Ovary (tissue), 9 donors: ENCODE data around the gene TCL1A. TPM values are rescaled to one million over a fixed set of nuclear protein-coding genes. Genes with fewer than 3 reads are reported as not detected.

ENCODE experiments used
- DNase-seq, 5 donors: peaks; one replicate each; pipeline ENCODE4 v3.0.0-alpha.2; 2019 to 2020
- H3K27ac ChIP-seq, 2 donors: fragments of 200-600 bp; one replicate each; pipeline versions ENCODE4 v1.5.1 to v1.8.0; 2019 to 2022
- H3K27me3 ChIP-seq: fragments of 200-600 bp; one replicate; pipeline ENCODE4 v1.8.0; 2022
- H3K36me3 ChIP-seq: fragments of 200-600 bp; sonication (generic); one replicate; pipeline ENCODE4 v1.5.1; 2019
- H3K4me1 ChIP-seq: one replicate; pipeline ENCODE4 v1.8.1; 2013; ENCODE audit warnings: mild to moderate bottlenecking, moderate library complexity; ENCODE audit not compliant: insufficient read depth
- H3K4me3 ChIP-seq: fragments of 200-600 bp; sonication (generic); one replicate; pipeline ENCODE4 v1.5.1; 2017
- H3K9me3 ChIP-seq, 2 donors: fragments of 200-600 bp in 1 of 2; sonication (generic) in 1 of 2; one replicate each; pipeline versions ENCODE4 v1.5.1 to v1.8.1; 2013 to 2019; ENCODE audit warnings: mild to moderate bottlenecking in 1 of 2, moderate library complexity in 1 of 2
- EP300 ChIP-seq: sonication (generic); formaldehyde crosslinking; IDR thresholded peaks from one replicate; pipeline ENCODE4 v1.6.1; 2017; ENCODE audit warnings: antibody characterized with exemption
- POLR2A ChIP-seq: fragments of 450-650 bp; IDR thresholded peaks from one replicate; pipeline ENCODE4 v1.6.1; 2017; ENCODE audit warnings: antibody characterized with exemption, mild to moderate bottlenecking, moderate library complexity
- WGBS, 3 donors: extraction: QIAGEN DNeasy Blood & Tissue Kit in 1 of 3; methylation state at CpG; one replicate each; pipeline versions ENCODE4 v1.1.5 to v1.1.7; 2013 to 2017; 5-methylcytosine and 5-hydroxymethylcytosine counted together
- intact Hi-C, 4 donors: fragments of 100-400 bp; cut with DNase I; formaldehyde crosslinking; loops; one replicate each; pipeline versions ENCODE4 v1.11.0 to v1.15.1; 2022 to 2023
- polyA plus RNA-seq, 2 donors: library from polyadenylated mRNA; stranded (reverse); fragments of 200-250 nt in 1 of 2; fragments of 350-450 nt in 1 of 2; fragmentation: Illumina TruSeq in 1 of 2; extraction: RNeasy Lipid Tissue Mini Kit (QIAGEN cat#74804) in 1 of 2; gene quantifications; one replicate each; pipeline ENCODE4 v1.2.3, GENCODE V29; 2013 to 2014
- total RNA-seq, 7 donors: library from RNA; depleted of rRNA in 2 of 7; stranded (reverse); fragments of >200 nt in 2 of 7; fragmentation: NEBNext Ultra II Directional in 3 of 7; extraction: Animal tissue kit (Norgen Biotek cat#: 25700) in 3 of 7; gene quantifications; one replicate each; pipeline versions ENCODE4 v1.1.0 to v1.2.4, GENCODE V29; 2016 to 2023
- TF ChIP-seq, protein P1 (sequence below), 3 donors: fragments of 450-650 bp in 2 of 3; fragments of 200-600 bp in 1 of 3; IDR thresholded peaks; one replicate each; pipeline versions ENCODE4 v1.5.1 to v1.8.0; 2016 to 2022; ENCODE audit warnings: antibody characterized with exemption in 3 of 3, mild to moderate bottlenecking in 1 of 3
- donor health status: DM: no; HTN: no; CAD: no; lungs with moderate emphysema.
- donor health status: DM: no; HTN: no; CAD: no.
- donor health status: Bipolar disorder and iron deficiency.
- donor health status: DM: yes; HTN: yes; CAD: no.
- donor health status: DM: no; HTN: no; CAD: no.
- donor health status: DM: yes; HTN: yes; CAD: no.

Gene TCL1A
- total and polyA plus RNA-seq, 9 donors, result 0.13 to 0.70 TPM; not detected in 7

DNA sequence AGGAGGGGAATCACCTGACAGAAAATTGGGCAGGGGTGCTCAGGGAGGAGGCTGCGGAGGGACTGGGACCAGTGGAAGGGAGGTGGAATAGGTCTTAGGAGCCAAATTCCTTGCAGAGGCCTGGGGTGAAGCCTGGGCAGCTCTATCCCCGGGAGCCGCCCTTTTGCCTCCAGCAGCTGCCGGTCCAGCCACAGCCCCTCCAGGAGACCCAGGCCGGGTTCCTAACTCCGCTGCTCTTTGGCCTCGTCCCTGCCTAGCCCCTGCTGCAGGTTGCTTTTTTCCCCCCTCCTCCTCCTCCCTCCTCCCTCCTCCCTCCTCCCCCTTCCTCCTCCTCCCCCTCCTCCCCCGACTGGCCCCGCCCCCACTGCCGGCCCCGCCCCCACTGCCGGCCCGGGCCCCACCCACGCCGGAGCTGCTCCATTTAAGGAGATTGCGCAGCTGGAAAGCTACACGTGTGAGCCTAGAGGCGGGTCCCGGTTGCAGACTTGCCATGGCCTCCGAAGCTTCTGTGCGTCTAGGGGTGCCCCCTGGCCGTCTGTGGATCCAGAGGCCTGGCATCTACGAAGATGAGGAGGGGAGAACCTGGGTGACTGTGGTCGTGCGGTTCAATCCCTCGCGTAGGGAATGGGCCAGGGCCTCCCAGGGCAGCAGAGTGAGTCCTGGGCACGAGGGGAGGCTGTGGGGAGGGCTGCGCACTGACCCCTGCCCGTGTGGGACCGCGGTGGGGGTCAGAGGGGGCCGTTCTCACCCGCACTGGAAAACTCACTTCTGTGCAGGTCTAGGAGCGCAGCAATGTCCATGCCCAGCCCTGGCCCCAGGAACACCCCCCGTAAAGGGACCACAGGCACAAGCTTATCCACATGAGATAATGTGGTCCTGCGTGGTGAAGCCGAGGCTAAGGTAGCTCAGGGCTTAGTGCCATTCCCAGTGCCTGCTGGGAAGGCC is 27.7 kb downstream of the TCL1A start, which contains the start of gene TCL1B:
Gene TCL1B (plus strand): TSS at position 449 of the 945 bp plus-strand sequence. CDS start 42 bp downstream, at position 491.
- Histone ChIP-seq H3K36me3 (no peaks in the 10 kb centered on the region), H3K9me3 (no peaks in the 10 kb centered on the region), H3K4me1 (no peaks in the 10 kb centered on the region), H3K4me3 (no peak within 1 kb of the TSS), H3K27me3 (no peaks in the 10 kb centered on the region), H3K27ac (no peak within 1 kb of the TSS)
- intact Hi-C loops, result no loop called here
- WGBS, 3 donors, result 75 to 83% (median 79%) methylated on average over 35 to 38 of the region's 38 CpGs
- no peak for DNase-seq
- no peak for TF ChIP-seq POLR2A
- no peak for TF ChIP-seq EP300
- TF ChIP-seq, protein P1, sequence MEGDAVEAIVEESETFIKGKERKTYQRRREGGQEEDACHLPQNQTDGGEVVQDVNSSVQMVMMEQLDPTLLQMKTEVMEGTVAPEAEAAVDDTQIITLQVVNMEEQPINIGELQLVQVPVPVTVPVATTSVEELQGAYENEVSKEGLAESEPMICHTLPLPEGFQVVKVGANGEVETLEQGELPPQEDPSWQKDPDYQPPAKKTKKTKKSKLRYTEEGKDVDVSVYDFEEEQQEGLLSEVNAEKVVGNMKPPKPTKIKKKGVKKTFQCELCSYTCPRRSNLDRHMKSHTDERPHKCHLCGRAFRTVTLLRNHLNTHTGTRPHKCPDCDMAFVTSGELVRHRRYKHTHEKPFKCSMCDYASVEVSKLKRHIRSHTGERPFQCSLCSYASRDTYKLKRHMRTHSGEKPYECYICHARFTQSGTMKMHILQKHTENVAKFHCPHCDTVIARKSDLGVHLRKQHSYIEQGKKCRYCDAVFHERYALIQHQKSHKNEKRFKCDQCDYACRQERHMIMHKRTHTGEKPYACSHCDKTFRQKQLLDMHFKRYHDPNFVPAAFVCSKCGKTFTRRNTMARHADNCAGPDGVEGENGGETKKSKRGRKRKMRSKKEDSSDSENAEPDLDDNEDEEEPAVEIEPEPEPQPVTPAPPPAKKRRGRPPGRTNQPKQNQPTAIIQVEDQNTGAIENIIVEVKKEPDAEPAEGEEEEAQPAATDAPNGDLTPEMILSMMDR (IDR thresholded peaks at IDR 0.05), result no peak

DNA sequence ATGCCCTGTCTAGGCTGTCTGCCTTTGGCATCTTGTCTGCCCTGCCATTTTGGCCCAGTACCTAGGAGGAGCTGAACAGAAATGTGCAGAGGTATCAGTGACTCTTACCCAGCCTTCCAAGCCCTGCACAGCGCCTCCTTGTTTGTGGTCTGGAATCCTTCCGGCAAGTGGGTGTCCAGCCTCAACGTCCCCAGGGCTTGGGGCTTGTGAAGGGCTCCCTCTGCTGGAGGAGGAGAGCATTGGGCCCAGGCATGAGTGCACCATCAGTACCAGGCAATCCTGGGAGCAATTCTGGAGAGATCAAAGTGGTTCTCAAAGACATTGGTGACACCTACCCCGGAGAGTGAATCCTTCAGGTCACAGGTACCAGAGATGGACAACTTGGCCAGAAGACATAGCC is 30.1 kb downstream of the TCL1A start:
- Histone ChIP-seq H3K9me3 (no peaks in the 10 kb centered on the region), H3K4me1 (no peaks in the 10 kb centered on the region), H3K27ac (no peak overlapping the region), H3K36me3 (no peaks in the 10 kb centered on the region), H3K4me3 (no peak overlapping the region), H3K27me3 (no peaks in the 10 kb centered on the region)
- WGBS, 3 donors, result 64 to 79% (median 74%) methylated on average over 4 of the region's 4 CpGs
- no peak for DNase-seq
- TF ChIP-seq POLR2A, result no peak
- TF ChIP-seq EP300, result no peak
- TF ChIP-seq, protein P1 (IDR thresholded peaks at IDR 0.05), result no peak
- intact Hi-C loops, result loop anchor here in 1 of 4 donors (5.0 kb wide), 1 partner anchor 121 kb away; no protein-coding TSS in a partner anchor

DNA sequence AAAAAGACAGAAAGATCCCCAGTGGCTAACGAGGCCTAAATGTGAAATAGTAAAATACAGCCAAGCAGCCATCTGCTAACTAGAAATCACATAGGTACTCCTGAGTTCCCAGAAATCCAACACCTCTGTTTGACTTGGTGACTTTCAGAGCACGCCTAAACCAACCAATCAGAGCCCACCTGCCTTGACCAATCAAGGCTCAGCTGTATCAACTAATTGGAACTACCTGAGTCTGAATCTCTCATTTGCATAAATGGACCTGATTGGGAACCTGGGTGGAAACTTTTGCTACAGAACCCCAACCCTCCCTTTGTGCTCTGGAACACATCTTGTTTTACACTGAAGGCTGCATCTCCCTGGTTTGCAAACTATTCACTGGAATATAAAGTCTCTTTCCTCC is 32.8 kb downstream of the TCL1A start:
- intact Hi-C loops, result loop anchor here in 1 of 4 donors (5.0 kb wide), 1 partner anchor 119 kb away; no protein-coding TSS in a partner anchor
- H3K4me3 ChIP-seq, result no peak overlapping the region
- H3K4me1 ChIP-seq, result no peaks in the 10 kb centered on the region
- WGBS, 3 donors, result 85 to 87% (median 86%) methylated on average over 2 of the region's 2 CpGs
- TF ChIP-seq POLR2A (no peak), EP300 (no peak)
- TF ChIP-seq, protein P1 (IDR thresholded peaks at IDR 0.05), result no peak
- H3K9me3 ChIP-seq, result no peaks in the 10 kb centered on the region
- H3K27ac ChIP-seq, result no peak overlapping the region
- H3K27me3 ChIP-seq, result no peaks in the 10 kb centered on the region
- H3K36me3 ChIP-seq, result no peaks in the 10 kb centered on the region
- no peak for DNase-seq

DNA sequence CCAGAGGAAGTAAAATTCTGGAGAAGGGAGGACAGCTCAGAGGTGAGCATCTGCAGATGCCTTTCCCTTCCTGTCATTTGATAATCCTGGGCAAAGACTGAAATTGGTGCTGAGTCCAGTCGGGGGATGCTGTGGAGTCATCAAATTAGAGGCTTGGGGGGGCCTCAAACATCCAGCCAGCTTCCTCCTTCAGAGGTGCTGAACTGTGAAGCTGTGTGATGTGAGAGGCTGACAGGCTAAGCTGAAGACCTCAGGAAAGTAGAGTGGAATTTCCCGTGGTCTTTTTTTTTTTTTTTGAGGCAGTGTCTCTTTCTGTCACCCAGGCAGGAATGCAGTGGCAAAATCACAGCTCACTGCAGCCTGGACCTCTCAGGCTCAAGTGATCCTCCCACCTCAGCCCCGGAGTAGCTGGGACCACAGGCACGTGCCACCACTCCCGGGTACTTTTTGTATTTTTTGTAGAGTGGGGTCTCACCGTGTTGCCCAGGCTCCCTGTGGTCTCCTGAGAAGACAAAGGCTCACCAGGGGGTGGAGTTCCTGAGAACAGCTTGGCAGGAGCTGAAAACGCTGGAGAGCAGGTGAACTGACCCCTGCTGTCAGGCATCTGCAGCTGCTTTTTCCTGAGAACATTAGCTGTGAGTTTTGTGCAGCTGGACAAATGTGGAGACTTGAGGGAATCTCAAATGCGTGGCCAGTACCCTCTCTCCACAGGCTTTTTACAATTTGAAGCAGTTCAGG is 33.8 kb downstream of the TCL1A start:
- H3K9me3 ChIP-seq, result no peaks in the 10 kb centered on the region
- H3K27me3 ChIP-seq, result no peaks in the 10 kb centered on the region
- H3K4me1 ChIP-seq, result no peaks in the 10 kb centered on the region
- no peaks in the 10 kb centered on the region for H3K36me3 ChIP-seq
- 14 to 20% (median 18%) methylated on average over 8 of the region's 8 CpGs for WGBS, 3 donors
- no peak for DNase-seq
- no peak for TF ChIP-seq POLR2A
- TF ChIP-seq, protein P1 (IDR thresholded peaks at IDR 0.05), result no peak
- TF ChIP-seq EP300, result no peak
- H3K27ac ChIP-seq, result no peak overlapping the region
- intact Hi-C loops, result loop anchor here in 1 of 4 donors (5.0 kb wide), 1 partner anchor 118 kb away; no protein-coding TSS in a partner anchor
- no peak overlapping the region for H3K4me3 ChIP-seq
